NCI-H1694 treated with DMSO at 0.1 percent for 48 hours (cell line): ENCODE measurements around the gene ZCCHC14.
"Not testable (repeated sequence)": the region's sequence is repeated elsewhere in the genome, so short reads cannot be mapped to it uniquely, and the experiment has no call there.

Source experiments
- DNase-seq: peaks from one replicate; lab custom pipeline; 2025; lab: John Stamatoyannopoulos, UW

ZCCHC14 gene

DNA sequence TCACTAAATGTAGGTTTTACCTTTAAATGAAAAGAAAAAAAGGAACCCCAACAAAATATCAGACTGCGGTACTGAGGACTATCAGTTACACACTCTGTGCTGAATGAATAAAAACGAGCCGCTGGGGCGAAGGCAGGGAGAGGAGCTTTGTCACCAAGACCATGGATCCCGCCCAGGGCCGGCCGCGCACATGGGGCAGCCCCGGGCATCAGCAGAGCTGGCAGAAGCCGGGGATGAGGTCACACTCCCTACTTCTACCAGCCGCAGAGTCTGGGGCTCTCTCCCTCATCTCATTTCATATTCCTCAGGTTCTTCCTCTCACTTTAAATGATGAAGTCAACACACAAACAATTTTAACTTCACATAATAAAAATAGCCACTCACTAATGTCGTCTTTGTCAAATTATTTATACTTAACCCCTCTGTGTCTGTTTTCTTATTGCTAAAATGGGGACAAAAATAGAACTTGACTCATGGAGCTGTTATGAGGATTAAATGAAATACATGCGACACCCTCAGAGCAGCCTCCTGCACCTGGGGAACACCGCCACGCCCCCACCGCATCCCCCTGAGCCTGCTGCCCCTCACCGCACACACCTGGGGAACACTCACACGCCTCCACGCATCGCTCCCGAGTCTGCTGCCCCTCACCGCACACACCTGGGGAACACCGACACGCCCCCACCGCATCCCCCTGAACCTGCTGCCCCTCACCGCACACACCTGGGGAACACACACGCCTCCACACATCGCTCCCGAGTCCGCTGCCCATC lies 15.4 kb downstream of the ZCCHC14 start:
- not testable (repeated sequence) for DNase-seq

GRCh38 chr16:87474566-87474996 lies 18.2 kb downstream of the ZCCHC14 start:
- DNase-seq: no peak

GRCh38 chr16:87474017-87474416 lies 18.8 kb downstream of the ZCCHC14 start:
- no peak for DNase-seq

- no peak for DNase-seq
These were observed 19.9 kb downstream of the ZCCHC14 start for GRCh38 chr16:87472935-87473334.

DNA sequence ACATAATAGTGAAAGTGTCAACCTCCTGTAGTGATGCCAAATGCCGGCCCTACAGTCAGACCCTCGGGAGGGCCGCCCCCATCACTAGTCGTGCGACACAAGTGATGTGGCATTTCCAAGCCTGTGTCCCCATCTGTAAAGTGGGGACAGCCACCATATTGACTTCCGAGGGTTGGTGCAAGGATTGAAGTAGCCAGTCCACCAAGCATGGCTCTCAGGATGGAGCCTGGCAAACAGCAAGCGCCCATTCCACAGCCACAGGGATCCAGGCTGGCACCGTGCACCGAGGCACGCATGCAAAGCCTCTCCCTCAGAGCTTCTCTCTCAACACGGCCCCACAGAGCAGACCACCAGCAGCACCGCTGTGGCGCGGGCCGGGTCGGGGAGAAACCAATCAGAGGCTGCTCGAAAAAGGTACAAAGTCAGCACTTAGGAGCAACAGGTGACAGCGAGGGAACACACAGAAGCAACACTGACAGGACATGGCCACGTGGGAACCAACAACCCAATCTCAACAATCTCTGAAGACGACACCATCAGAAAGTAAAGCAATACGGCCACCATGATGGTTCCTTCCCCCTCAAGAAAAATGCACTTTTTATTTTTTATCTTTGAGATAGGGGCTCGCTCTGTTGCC lies 20.6 kb downstream of the ZCCHC14 start:
- DNase-seq: no peak

GRCh38 chr16:87471278-87472141 lies 21.3 kb downstream of the ZCCHC14 start:
- no peak for DNase-seq

DNA sequence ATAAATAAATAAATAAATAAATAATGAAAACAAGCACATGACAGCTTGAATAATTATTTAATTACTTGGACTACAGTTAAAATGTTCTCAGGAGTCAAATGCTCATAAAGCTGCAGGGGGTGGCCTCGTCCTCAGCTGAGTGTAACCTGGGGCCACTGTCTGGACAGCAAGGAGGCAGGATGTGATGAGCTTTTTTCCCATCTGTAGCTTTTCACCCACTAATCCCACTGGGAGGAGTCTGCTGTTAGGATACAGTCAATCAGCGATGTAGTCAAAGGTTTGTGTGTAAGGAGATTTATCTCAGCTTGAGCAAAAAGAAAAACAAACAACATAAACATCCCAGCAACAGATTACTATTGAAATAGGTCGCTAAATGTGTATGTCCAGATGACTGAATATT lies 22.5 kb downstream of the ZCCHC14 start:
- no peak for DNase-seq

- no peak for DNase-seq
These were observed 23.7 kb downstream of the ZCCHC14 start for GRCh38 chr16:87469169-87469568.

GRCh38 chr16:87468550-87468949 lies 24.3 kb downstream of the ZCCHC14 start:
- DNase-seq: no peak

DNA sequence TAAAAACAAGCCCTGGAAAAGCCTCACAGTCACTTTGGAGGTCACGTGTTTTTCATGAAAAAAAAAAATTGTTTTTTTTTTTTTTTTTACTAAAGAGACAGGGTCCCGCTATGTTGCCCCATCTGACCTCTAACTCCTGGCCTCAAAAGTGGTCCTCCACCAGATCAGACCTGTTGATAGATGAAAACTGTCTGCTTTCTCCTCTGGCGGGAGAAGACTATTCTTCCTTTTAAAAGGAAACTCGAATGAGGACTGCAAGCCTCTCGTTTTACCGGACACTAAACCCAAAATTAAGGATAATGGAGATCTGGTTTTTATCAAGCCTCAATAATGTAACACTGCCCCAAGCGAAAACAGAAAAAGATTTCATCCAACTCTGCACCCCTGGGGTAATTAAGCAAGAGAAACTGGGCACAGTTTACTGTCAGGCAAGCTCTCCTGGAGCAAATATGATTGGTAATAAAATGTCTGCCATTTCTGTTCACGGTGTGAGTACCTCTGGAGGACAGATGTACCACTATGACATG lies 25.8 kb downstream of the ZCCHC14 start:
- DNase-seq: no peak

GRCh38 chr16:87465879-87466278 lies 26.9 kb downstream of the ZCCHC14 start:
- no peak for DNase-seq

DNA sequence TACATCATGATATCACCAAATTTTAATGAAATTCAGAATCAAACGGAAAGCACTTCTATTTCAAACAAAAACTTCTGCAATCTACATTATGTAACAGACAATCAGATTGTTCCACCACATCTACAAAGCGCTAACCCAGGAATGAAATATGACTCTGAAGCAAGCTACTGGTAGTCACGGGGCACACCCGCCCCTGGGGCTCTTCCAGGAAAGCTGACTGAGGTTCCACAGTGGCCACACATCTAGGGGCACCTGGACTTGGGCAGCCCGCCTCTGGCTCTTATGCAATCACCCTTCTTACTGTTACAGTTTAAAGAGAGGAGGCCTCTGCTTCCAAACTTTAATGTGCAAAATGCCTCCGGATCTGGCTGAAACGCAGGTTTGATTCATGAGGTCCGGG lies 27.5 kb downstream of the ZCCHC14 start:
- DNase-seq: no peak

- DNase-seq: no peak
These were observed 28.0 kb downstream of the ZCCHC14 start for GRCh38 chr16:87464691-87465300.

GRCh38 chr16:87463722-87464690 lies 28.8 kb downstream of the ZCCHC14 start:
- DNase-seq: no peak

- no peak for DNase-seq
These were observed 31.3 kb downstream of the ZCCHC14 start for GRCh38 chr16:87461466-87461991.

DNA sequence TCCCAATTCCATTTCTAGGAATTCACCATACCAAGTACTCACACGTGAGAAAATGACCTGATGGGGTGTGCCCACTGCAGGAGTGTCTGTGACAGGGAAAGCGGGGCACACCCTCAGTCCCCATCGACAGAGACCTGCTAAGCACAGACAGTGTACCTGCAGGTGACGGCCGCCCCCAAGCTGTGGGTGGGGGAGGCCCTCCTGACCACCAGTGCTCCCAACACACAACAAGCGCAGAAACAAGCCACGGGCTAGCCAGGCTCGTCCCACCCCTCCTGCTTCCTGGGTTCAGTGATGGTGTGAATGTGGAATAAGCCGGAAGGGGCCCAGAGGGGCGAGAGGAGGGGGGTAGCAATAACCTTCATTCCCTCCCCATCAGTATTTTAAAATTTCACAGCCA lies 31.9 kb downstream of the ZCCHC14 start:
- DNase-seq: no peak

GRCh38 chr16:87459833-87460232 lies 33.0 kb downstream of the ZCCHC14 start:
- no peak for DNase-seq

DNA sequence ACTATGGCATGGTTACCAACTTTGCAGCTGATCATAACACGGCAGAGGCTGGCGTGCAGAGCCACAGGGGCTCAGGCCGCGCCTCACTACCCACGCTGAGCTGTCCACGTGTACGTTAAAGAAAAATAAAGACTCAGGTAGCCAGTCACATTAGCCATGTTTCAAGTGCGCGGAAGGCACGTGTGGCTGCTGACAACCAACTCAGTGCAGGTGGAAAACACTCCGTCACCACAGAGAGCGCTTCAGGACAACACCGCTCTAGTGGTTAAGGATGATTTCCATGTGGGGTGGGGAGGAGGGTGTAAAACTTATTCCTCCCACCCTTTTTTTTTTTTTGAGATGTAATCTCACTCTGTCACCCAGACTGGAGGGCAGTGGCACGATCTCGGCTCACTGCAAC lies 33.8 kb downstream of the ZCCHC14 start:
- DNase-seq: no peak

DNA sequence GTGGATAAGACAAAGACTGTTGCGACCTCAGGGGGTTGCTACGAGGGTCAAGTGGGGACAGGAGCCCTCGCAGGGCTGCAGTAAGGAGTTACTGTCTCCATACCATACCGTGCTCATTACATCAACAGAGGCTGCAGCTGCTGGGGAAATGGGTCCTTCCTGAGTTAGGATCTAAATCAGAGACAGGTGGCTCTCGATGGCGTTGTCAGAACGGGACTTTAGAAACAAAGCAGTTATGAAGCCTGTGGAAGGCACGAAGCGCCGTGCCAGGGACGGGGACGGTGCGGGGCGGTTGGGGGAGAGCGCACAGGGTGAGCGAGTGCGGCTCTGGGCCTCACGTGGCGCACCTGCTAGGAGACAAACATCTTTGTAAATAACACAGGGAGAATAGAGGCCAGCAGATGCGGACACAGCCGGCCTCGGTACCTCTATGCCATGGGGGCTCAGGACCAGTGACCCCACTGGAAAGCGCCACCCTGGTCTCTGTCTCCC lies 34.4 kb downstream of the ZCCHC14 start:
- DNase-seq: no peak

- DNase-seq: no peak
These were observed 35.0 kb downstream of the ZCCHC14 start for GRCh38 chr16:87457709-87458423.
